HEK293 (cell line): ENCODE results near the gene STK39.

Source experiments
- CTCF ChIA-PET: fragments of 350-600 bp; formaldehyde crosslinking; extraction: SDS; loops from one replicate; lab custom pipeline; 2021; ENCODE audit warnings: antibody characterized with exemption; lab: Yijun Ruan, JAX
- POLR2A ChIA-PET: fragments of 300-600 bp; formaldehyde crosslinking; extraction: SDS; loops from one replicate; lab custom pipeline; 2020; ENCODE audit warnings: antibody characterized with exemption, inconsistent platforms; lab: Yijun Ruan, JAX
- H3K27ac ChIP-seq: fragments of 200-500 bp; sonication (Bioruptor generic); 2 replicates; pipeline ENCODE4 v1.5.1; 2014; ENCODE audit warnings: low read depth, low read length, control low read depth, inconsistent platforms; ENCODE audit errors: extremely low read depth
- H3K36me3 ChIP-seq, 2 experiments: fragments of 200-500 bp in 1 of 2; sonication (Bioruptor generic) in 1 of 2; 1 replicate in 1 of 2; 2 replicates in 1 of 2; pipeline ENCODE4 v1.5.1; 2014 to 2017; ENCODE audit warnings: inconsistent platforms in 2 of 2, low read length in 2 of 2; ENCODE audit not compliant: control insufficient read depth in 2 of 2, insufficient read depth in 1 of 2
- H3K4me1 ChIP-seq: fragments of 200-500 bp; sonication (Bioruptor generic); 2 replicates; pipeline ENCODE4 v1.5.1; 2014; ENCODE audit warnings: mild to moderate bottlenecking, low read length, inconsistent platforms; ENCODE audit not compliant: control insufficient read depth, insufficient read depth
- H3K4me3 ChIP-seq: 2 replicates; pipeline ENCODE4 v1.5.1; 2011; ENCODE audit warnings: low read depth, mild to moderate bottlenecking, control low read depth, low read length, moderate library complexity
- H3K9me3 ChIP-seq: fragments of 200-500 bp; sonication (Bioruptor generic); 2 replicates; pipeline ENCODE4 v1.5.1; 2014; ENCODE audit warnings: low read depth, low read length, inconsistent platforms; ENCODE audit not compliant: control insufficient read depth, insufficient read depth
- ATF2 ChIP-seq: fragments of 450-650 bp; formaldehyde crosslinking; IDR thresholded peaks from 2 replicates; pipeline ENCODE4 v1.5.1; 2016; ENCODE audit warnings: missing biosample characterization, missing genetic modification characterization, low read depth
- FEZF1 ChIP-seq: fragments of 450-650 bp; formaldehyde crosslinking; IDR thresholded peaks from 2 replicates; pipeline ENCODE4 v1.5.1; 2016; ENCODE audit warnings: missing biosample characterization, missing genetic modification characterization
- HIC1 ChIP-seq: fragments of 450-650 bp; formaldehyde crosslinking; IDR thresholded peaks from 2 replicates; pipeline ENCODE4 v1.5.1; 2016; ENCODE audit warnings: missing biosample characterization, missing genetic modification characterization
- KLF17 ChIP-seq: fragments of 450-650 bp; formaldehyde crosslinking; IDR thresholded peaks from 2 replicates; pipeline ENCODE4 v1.5.1; 2016; ENCODE audit warnings: missing biosample characterization, missing genetic modification characterization
- SALL2 ChIP-seq: fragments of 450-650 bp; formaldehyde crosslinking; IDR thresholded peaks from 2 replicates; pipeline ENCODE4 v1.5.0; 2017; ENCODE audit warnings: missing biosample characterization, mild to moderate bottlenecking, missing genetic modification characterization, borderline replicate concordance
- ZFP37 ChIP-seq: fragments of 450-650 bp; formaldehyde crosslinking; IDR thresholded peaks from 2 replicates; pipeline ENCODE4 v1.5.1; 2016; ENCODE audit warnings: missing biosample characterization, missing genetic modification characterization
- ZNF211 ChIP-seq: fragments of 450-650 bp; formaldehyde crosslinking; IDR thresholded peaks from 2 replicates; pipeline ENCODE4 v1.5.1; 2016; ENCODE audit warnings: low read depth, missing biosample characterization, missing genetic modification characterization
- ZNF274 ChIP-seq, 2 experiments: fragments of 200-500 bp in 1 of 2; fragments of 450-650 bp in 1 of 2; sonication (Bioruptor generic) in 1 of 2; formaldehyde crosslinking in 1 of 2; IDR thresholded peaks; 2 replicates each; pipeline versions ENCODE4 v1.5.1 to v1.6.1; 2014 to 2016; ENCODE audit warnings: borderline replicate concordance in 1 of 2, inconsistent platforms in 1 of 2, low read length in 1 of 2, missing biosample characterization in 1 of 2, missing genetic modification characterization in 1 of 2
- ZNF292 ChIP-seq: fragments of 450-650 bp; formaldehyde crosslinking; IDR thresholded peaks from 2 replicates; pipeline ENCODE4 v1.5.1; 2016; ENCODE audit warnings: low read depth, missing biosample characterization, missing genetic modification characterization, borderline replicate concordance
- ZNF350 ChIP-seq: fragments of 450-650 bp; formaldehyde crosslinking; IDR thresholded peaks from 2 replicates; pipeline ENCODE4 v1.5.0; 2017; ENCODE audit warnings: missing biosample characterization, mild to moderate bottlenecking, missing genetic modification characterization
- ZNF398 ChIP-seq: fragments of 450-650 bp; formaldehyde crosslinking; IDR thresholded peaks from 2 replicates; pipeline ENCODE4 v1.5.1; 2017; ENCODE audit warnings: missing biosample characterization, missing genetic modification characterization
- ZNF426 ChIP-seq: fragments of 450-650 bp; formaldehyde crosslinking; IDR thresholded peaks from 2 replicates; pipeline ENCODE4 v1.5.1; 2017; ENCODE audit warnings: missing biosample characterization, missing genetic modification characterization, mild to moderate bottlenecking, inconsistent platforms, moderate library complexity
- ZNF48 ChIP-seq: fragments of 450-650 bp; formaldehyde crosslinking; IDR thresholded peaks from 2 replicates; pipeline ENCODE4 v1.5.1; 2016; ENCODE audit warnings: missing biosample characterization, missing genetic modification characterization
- ZNF488 ChIP-seq: fragments of 450-650 bp; formaldehyde crosslinking; IDR thresholded peaks from 2 replicates; pipeline ENCODE4 v1.5.1; 2016; ENCODE audit warnings: missing biosample characterization, missing genetic modification characterization
- ZNF510 ChIP-seq: fragments of 450-650 bp; formaldehyde crosslinking; IDR thresholded peaks from 2 replicates; pipeline ENCODE4 v1.5.1; 2018; ENCODE audit warnings: mild to moderate bottlenecking, missing genetic modification characterization, missing biosample characterization; ENCODE audit not compliant: insufficient replicate concordance
- ZNF555 ChIP-seq: fragments of 450-650 bp; formaldehyde crosslinking; conservative IDR thresholded peaks from 2 replicates; pipeline ENCODE4 v1.5.1; 2017; ENCODE audit warnings: missing biosample characterization, mild to moderate bottlenecking, missing genetic modification characterization, inconsistent platforms
- ZNF654 ChIP-seq: fragments of 450-650 bp; formaldehyde crosslinking; IDR thresholded peaks from 2 replicates; pipeline ENCODE4 v1.5.1; 2016; ENCODE audit warnings: low read depth, missing biosample characterization, missing genetic modification characterization
- ZNF658 ChIP-seq: fragments of 450-650 bp; formaldehyde crosslinking; IDR thresholded peaks from 2 replicates; pipeline ENCODE4; 2016; ENCODE audit warnings: missing biosample characterization, missing genetic modification characterization
- ZNF677 ChIP-seq: fragments of 450-650 bp; IDR thresholded peaks from 2 replicates; pipeline ENCODE4 v1.5.0; 2018; ENCODE audit warnings: missing biosample characterization, mild to moderate bottlenecking, missing genetic modification characterization, moderate library complexity
- TF ChIP-seq, protein P1 (sequence below): fragments of 450-650 bp; formaldehyde crosslinking; optimal IDR thresholded peaks from 2 replicates; pipeline ENCODE3; 2016; ENCODE audit warnings: missing biosample characterization, mild to moderate bottlenecking, missing genetic modification characterization

Gene STK39

GRCh38 chr2:168053676-168054075 is 193.7 kb downstream of the STK39 start (continued):
- TF ChIP-seq ZNF488 = no peak
- no peak for TF ChIP-seq ZNF211 (tag by site-specific recombination)

- no peak overlapping the region for H3K27ac ChIP-seq
- TF ChIP-seq HIC1 (tag by site-specific recombination) (no peak), ZNF292 (tag by site-specific recombination) (no peak), ZNF510 (tag by site-specific recombination) (no peak), ZFP37 (tag by site-specific recombination) (no peak), ZNF555 (tag by site-specific recombination) (no peak), ZNF48 (tag by site-specific recombination) (no peak), ZNF658 (no peak), FEZF1 (tag by site-specific recombination) (no peak), ZNF654 (tag by site-specific recombination) (no peak), ZNF426 (tag by site-specific recombination) (no peak), KLF17 (tag by site-specific recombination) (no peak), ZNF398 (tag by site-specific recombination) (no peak), ATF2 (tag by site-specific recombination) (no peak), SALL2 (no peak), ZNF677 (tag by site-specific recombination) (no peak), ZNF350 (tag by site-specific recombination) (no peak), ZNF274 (IDR thresholded peaks at IDR 0.05; ENCODE audit: low read length) (no peak), ZNF274 (tag by site-specific recombination; IDR thresholded peaks at IDR 0.05; ENCODE audit: borderline replicate concordance) (no peak)
- TF ChIP-seq, protein P1, sequence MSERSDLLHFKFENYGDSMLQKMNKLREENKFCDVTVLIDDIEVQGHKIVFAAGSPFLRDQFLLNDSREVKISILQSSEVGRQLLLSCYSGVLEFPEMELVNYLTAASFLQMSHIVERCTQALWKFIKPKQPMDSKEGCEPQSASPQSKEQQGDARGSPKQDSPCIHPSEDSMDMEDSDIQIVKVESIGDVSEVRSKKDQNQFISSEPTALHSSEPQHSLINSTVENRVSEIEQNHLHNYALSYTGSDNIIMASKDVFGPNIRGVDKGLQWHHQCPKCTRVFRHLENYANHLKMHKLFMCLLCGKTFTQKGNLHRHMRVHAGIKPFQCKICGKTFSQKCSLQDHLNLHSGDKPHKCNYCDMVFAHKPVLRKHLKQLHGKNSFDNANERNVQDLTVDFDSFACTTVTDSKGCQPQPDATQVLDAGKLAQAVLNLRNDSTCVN = no peak
- TF ChIP-seq, all 188 proteins: peak for 0
- H3K36me3 ChIP-seq = no peaks in the 10 kb centered on the region
- no peak overlapping the region for H3K4me3 ChIP-seq
- H3K4me1 ChIP-seq = no peaks in the 10 kb centered on the region
- ChIA-PET CTCF (interaction anchor here (0.6 to 0.9 kb wide), 2 partner anchors 9 to 1528 kb away, joined by 3 read pairs; no protein-coding TSS in a partner anchor), POLR2A (no interaction called here)
- no peaks in the 10 kb centered on the region for H3K9me3 ChIP-seq
Observed at GRCh38 chr2:168052773-168053172, 194.6 kb downstream of the STK39 start.
